GM12891 (cell line): Measurements from ENCODE around the gene MFAP2.
"Not testable (repeated sequence)": the region's sequence is repeated elsewhere in the genome, so short reads cannot be mapped to it uniquely, and the experiment has no call there.

Experiments used
- PAX5 ChIP-seq: IDR thresholded peaks from 2 replicates; pipeline ENCODE4 v1.6.1; 2011; ENCODE audit warnings: low read length, moderate library complexity, mild to moderate bottlenecking; ENCODE audit not compliant: insufficient read depth, severe bottlenecking
- POLR2A ChIP-seq: IDR thresholded peaks from 2 replicates; pipeline ENCODE4 v1.6.1; 2011; ENCODE audit warnings: low read depth, low read length, control low read depth
- POLR2AphosphoS5 ChIP-seq: IDR thresholded peaks from 2 replicates; pipeline ENCODE4 v1.6.1; 2011; ENCODE audit warnings: low read depth, low read length, control low read depth
- POU2F2 ChIP-seq: IDR thresholded peaks from 2 replicates; pipeline ENCODE4 v1.6.1; 2011; ENCODE audit warnings: low read depth, mild to moderate bottlenecking, control low read depth, low read length, moderate library complexity
- SPI1 ChIP-seq: IDR thresholded peaks from 2 replicates; pipeline ENCODE4 v1.6.1; 2011; ENCODE audit warnings: low read depth, low read length, control low read depth
- TAF1 ChIP-seq: IDR thresholded peaks from 2 replicates; pipeline ENCODE4 v1.6.1; 2011; ENCODE audit warnings: low read depth, low read length, control low read depth

- not testable (repeated sequence) for TF ChIP-seq POLR2A, POLR2AphosphoS5, TAF1, PAX5, SPI1, POU2F2
Measured at GRCh38 chr1:16933945-16934344, 46.5 kb downstream of the MFAP2 start.
